M059J (cell line): Measurements from ENCODE around the gene PCDHGA1. TPM values are rescaled to one million over a fixed set of nuclear protein-coding genes. Genes with fewer than 3 reads are reported as not detected.

Source experiments
- DNase-seq: peaks from one replicate; pipeline ENCODE4 v3.0.0-alpha.2; 2012; ENCODE audit warnings: low read depth
- total RNA-seq: library from RNA; depleted of rRNA; stranded (reverse); fragments of >200 nt; shearing (Covaris generic); gene quantifications from 2 replicates; pipeline ENCODE4 v1.2.3, GENCODE V29; 2014

Gene PCDHGA1
- total RNA-seq, 1 experiment from 2014 or later, result 0.71 TPM

- no peak for DNase-seq
Observed at GRCh38 chr5:141490771-141491170, 160.5 kb downstream of the PCDHGA1 start.

GRCh38 chr5:141491323-141492167 is 161.2 kb downstream of the PCDHGA1 start:
- no peak for DNase-seq

GRCh38 chr5:141492168-141492885 is 162.0 kb downstream of the PCDHGA1 start:
- DNase-seq, result no peak

GRCh38 chr5:141493500-141494422 is 163.4 kb downstream of the PCDHGA1 start:
- no peak for DNase-seq

- DNase-seq, result no peak
Observed at GRCh38 chr5:141494761-141495452, 164.6 kb downstream of the PCDHGA1 start.

GRCh38 chr5:141495453-141495811 is 165.1 kb downstream of the PCDHGA1 start:
- no peak for DNase-seq

- no peak for DNase-seq
Observed at GRCh38 chr5:141496038-141496437, 165.7 kb downstream of the PCDHGA1 start.

GRCh38 chr5:141501761-141502160 is 171.4 kb downstream of the PCDHGA1 start:
- DNase-seq, result no peak

GRCh38 chr5:141503681-141504080 is 173.4 kb downstream of the PCDHGA1 start:
- no peak for DNase-seq

GRCh38 chr5:141504216-141504615 is 173.9 kb downstream of the PCDHGA1 start:
- DNase-seq, result no peak

GRCh38 chr5:141506381-141507155 is 176.3 kb downstream of the PCDHGA1 start:
- DNase-seq, result no peak

- peak; percentile 85 for DNase-seq
Observed at GRCh38 chr5:141507387-141508091, 177.2 kb downstream of the PCDHGA1 start.

GRCh38 chr5:141508440-141508797 is 178.1 kb downstream of the PCDHGA1 start:
- no peak for DNase-seq

GRCh38 chr5:141508798-141509611 is 178.7 kb downstream of the PCDHGA1 start:
- DNase-seq, result peak; percentile 96

- no peak for DNase-seq
Observed at GRCh38 chr5:141510160-141510559, 179.8 kb downstream of the PCDHGA1 start.

GRCh38 chr5:141510850-141511601 is 180.7 kb downstream of the PCDHGA1 start:
- DNase-seq, result no peak

GRCh38 chr5:141511771-141512325 is 181.5 kb downstream of the PCDHGA1 start:
- no peak for DNase-seq

GRCh38 chr5:141512390-141512910 is 182.1 kb downstream of the PCDHGA1 start:
- DNase-seq, result peak; percentile 46
